Keratinocyte (primary cell): ENCODE results near the gene PTPRD. TPM values are rescaled to one million over a fixed set of nuclear protein-coding genes. Genes with fewer than 3 reads are reported as not detected.

Experiments used
- DNase-seq: peaks from one replicate; pipeline ENCODE4 v3.0.0-alpha.2; 2011; ENCODE audit warnings: low read depth, missing footprints, low spot score
- FAIRE-seq: peaks from 2 replicates; lab custom pipeline; 2011; peaks lifted over from hg19 to GRCh38; lab: Jason Lieb, UNC
- H2AFZ ChIP-seq: 2 replicates; pipeline ENCODE4 v1.6.0; 2012; ENCODE audit warnings: low read length, control low read depth, inconsistent platforms; ENCODE audit not compliant: control insufficient read depth
- H3K27ac ChIP-seq: 2 replicates; pipeline ENCODE4 v1.5.1; 2011; ENCODE audit warnings: low read length; ENCODE audit not compliant: control insufficient read depth, insufficient read depth
- H3K27me3 ChIP-seq: 3 replicates; pipeline ENCODE4 v1.6.0; 2011; ENCODE audit warnings: low read length; ENCODE audit not compliant: control insufficient read depth, insufficient read depth; ENCODE audit errors: extremely low read depth
- H3K36me3 ChIP-seq, 2 experiments: 2 replicates in 1 of 2; 3 replicates in 1 of 2; pipeline ENCODE4 v1.5.1; 2011; ENCODE audit warnings: low read length in 2 of 2, mild to moderate bottlenecking in 1 of 2; ENCODE audit not compliant: control insufficient read depth in 2 of 2, insufficient read depth in 2 of 2; ENCODE audit errors: extremely low read depth in 1 of 2
- H3K4me1 ChIP-seq: 3 replicates; pipeline ENCODE4 v1.5.1; 2011; ENCODE audit warnings: low read length; ENCODE audit not compliant: control insufficient read depth, insufficient read depth; ENCODE audit errors: extremely low read depth
- H3K4me2 ChIP-seq: 3 replicates; pipeline ENCODE4 v1.6.0; 2011; ENCODE audit warnings: low read depth, low read length; ENCODE audit not compliant: control insufficient read depth, insufficient read depth; ENCODE audit errors: extremely low read depth
- H3K4me3 ChIP-seq, 3 experiments: fragments of 200-600 bp in 1 of 3; sonication (generic) in 1 of 3; 2 replicates in 2 of 3; 3 replicates in 1 of 3; pipeline ENCODE4 v1.5.1; 2011 to 2016; ENCODE audit warnings: low read length in 3 of 3, mild to moderate bottlenecking in 3 of 3, control low read depth in 2 of 3, inconsistent platforms in 1 of 3, low read depth in 1 of 3, mixed read lengths in 1 of 3, mixed run types in 1 of 3, moderate library complexity in 1 of 3; ENCODE audit not compliant: control insufficient read depth in 2 of 3, insufficient read depth in 2 of 3; ENCODE audit errors: extremely low read depth in 1 of 3
- H3K79me2 ChIP-seq: 2 replicates; pipeline ENCODE4 v1.6.0; 2012; ENCODE audit warnings: low read length; ENCODE audit not compliant: control insufficient read depth, insufficient read depth
- H3K9ac ChIP-seq: 3 replicates; pipeline ENCODE4 v1.6.0; 2011; ENCODE audit warnings: low read length; ENCODE audit not compliant: control insufficient read depth, insufficient read depth; ENCODE audit errors: extremely low read depth
- H3K9me1 ChIP-seq: 3 replicates; pipeline ENCODE4 v1.6.0; 2011; ENCODE audit warnings: low read length; ENCODE audit not compliant: control insufficient read depth, insufficient read depth; ENCODE audit errors: extremely low read depth
- H3K9me3 ChIP-seq: 2 replicates; pipeline ENCODE4 v1.5.1; 2012; ENCODE audit warnings: low read depth, low read length; ENCODE audit not compliant: control insufficient read depth
- H4K20me1 ChIP-seq: 3 replicates; pipeline ENCODE4 v1.6.0; 2011; ENCODE audit warnings: low read length; ENCODE audit not compliant: control insufficient read depth, insufficient read depth; ENCODE audit errors: extremely low read depth
- EZH2 ChIP-seq: IDR thresholded peaks from one replicate; pipeline ENCODE4 v1.6.1; 2012; ENCODE audit warnings: inconsistent platforms, mild to moderate bottlenecking, low read length, moderate library complexity
- dilution Hi-C: fragments of 300-500 bp; cut with MboI; formaldehyde crosslinking; loops from one replicate; pipeline ENCODE4 v1.7.0; 2020; ENCODE audit warnings: low sequenced_read_pairs; ENCODE audit not compliant: extremely low pct_ligation_motif_present
- polyA plus RNA-seq, 5 experiments: library from polyadenylated mRNA; depleted of rRNA in 3 of 5; stranded (reverse) in 3 of 5; stranded (forward) in 1 of 5; unstranded in 1 of 5; fragments of >200 nt; gene quantifications; 1 replicate in 1 of 5; 2 replicates in 3 of 5; 3 replicates in 1 of 5; pipeline versions ENCODE4 v1.2.1 to v1.2.3, GENCODE V29; 2011 to 2012; ENCODE audit warnings: missing spikeins in 2 of 5, low read depth in 1 of 5, low replicate concordance in 1 of 5
- TF ChIP-seq, protein P1 (sequence below), 3 experiments: IDR thresholded peaks in 1 of 3; conservative IDR thresholded peaks in 1 of 3; optimal IDR thresholded peaks in 1 of 3; 2 replicates in 2 of 3; 3 replicates in 1 of 3; pipeline versions ENCODE3 to v1.5.1; 2011; ENCODE audit warnings: low read length in 3 of 3, mild to moderate bottlenecking in 3 of 3, moderate library complexity in 2 of 3, control low read depth in 1 of 3, inconsistent platforms in 1 of 3; ENCODE audit not compliant: insufficient read depth in 2 of 3; ENCODE audit errors: extremely low read depth in 1 of 3

The PTPRD gene
- polyA plus RNA-seq, 1 donor (not counting 4 experiments of a cell fraction or from before 2014, with no cell fraction given), result 0.10 TPM

DNA sequence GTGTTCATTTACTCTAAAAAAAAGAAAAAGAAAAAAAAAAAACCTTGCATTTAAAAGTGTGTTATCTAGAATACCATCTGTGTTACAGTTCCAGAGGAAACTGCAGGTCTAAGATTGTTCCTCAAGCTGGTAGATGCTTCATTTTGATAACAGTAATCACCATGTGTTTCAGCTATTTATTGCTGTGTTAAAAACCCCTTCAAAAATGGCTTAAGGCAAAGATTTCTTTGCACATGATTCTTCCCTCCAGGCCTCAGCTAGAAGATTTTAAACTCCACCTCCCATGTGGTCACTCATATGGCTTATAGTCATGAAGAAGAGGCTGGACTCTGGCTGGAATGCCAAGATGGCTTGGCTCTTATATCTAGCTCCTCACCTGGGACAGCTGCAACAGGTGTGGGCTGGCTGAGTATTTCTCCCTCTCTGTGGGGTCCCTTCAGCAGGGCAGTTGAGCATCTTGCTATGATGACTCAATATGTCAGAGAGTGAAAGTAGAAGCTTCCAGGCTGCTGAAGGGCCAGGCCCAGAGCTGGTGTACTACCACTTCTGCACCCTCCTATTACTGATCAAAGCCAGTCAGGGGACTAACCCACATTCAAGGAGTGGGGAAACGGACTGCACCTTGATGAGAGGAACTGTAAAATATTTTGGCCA, 1892.8 kb downstream of the PTPRD start:
- TF ChIP-seq, protein P1, sequence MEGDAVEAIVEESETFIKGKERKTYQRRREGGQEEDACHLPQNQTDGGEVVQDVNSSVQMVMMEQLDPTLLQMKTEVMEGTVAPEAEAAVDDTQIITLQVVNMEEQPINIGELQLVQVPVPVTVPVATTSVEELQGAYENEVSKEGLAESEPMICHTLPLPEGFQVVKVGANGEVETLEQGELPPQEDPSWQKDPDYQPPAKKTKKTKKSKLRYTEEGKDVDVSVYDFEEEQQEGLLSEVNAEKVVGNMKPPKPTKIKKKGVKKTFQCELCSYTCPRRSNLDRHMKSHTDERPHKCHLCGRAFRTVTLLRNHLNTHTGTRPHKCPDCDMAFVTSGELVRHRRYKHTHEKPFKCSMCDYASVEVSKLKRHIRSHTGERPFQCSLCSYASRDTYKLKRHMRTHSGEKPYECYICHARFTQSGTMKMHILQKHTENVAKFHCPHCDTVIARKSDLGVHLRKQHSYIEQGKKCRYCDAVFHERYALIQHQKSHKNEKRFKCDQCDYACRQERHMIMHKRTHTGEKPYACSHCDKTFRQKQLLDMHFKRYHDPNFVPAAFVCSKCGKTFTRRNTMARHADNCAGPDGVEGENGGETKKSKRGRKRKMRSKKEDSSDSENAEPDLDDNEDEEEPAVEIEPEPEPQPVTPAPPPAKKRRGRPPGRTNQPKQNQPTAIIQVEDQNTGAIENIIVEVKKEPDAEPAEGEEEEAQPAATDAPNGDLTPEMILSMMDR (optimal IDR thresholded peaks at IDR 0.05 in 1 of 3, IDR thresholded peaks at IDR 0.05 in 1 of 3, conservative IDR thresholded peaks at IDR 0.05 in 1 of 3; ENCODE audit: extremely low read depth in 1 of 3, insufficient read depth in 2 of 3, low read length in 3 of 3), result no peak
- TF ChIP-seq EZH2, result no peak
- Histone ChIP-seq H3K79me2 (no peaks in the 10 kb centered on the region), H3K4me2 (no peak overlapping the region), H4K20me1 (no peaks in the 10 kb centered on the region), H3K9me3 (no peaks in the 10 kb centered on the region), H3K9ac (no peak overlapping the region), H3K4me1 (no peaks in the 10 kb centered on the region), H3K27ac (no peak overlapping the region), H3K9me1 (no peaks in the 10 kb centered on the region), H3K4me3 (no peak overlapping the region), H3K36me3 (no peaks in the 10 kb centered on the region), H3K27me3 (no peaks in the 10 kb centered on the region), H2AFZ (no peak overlapping the region)
- DNase-seq (no peak), FAIRE-seq (no peak)
- dilution Hi-C loops, result no loop called here

DNA sequence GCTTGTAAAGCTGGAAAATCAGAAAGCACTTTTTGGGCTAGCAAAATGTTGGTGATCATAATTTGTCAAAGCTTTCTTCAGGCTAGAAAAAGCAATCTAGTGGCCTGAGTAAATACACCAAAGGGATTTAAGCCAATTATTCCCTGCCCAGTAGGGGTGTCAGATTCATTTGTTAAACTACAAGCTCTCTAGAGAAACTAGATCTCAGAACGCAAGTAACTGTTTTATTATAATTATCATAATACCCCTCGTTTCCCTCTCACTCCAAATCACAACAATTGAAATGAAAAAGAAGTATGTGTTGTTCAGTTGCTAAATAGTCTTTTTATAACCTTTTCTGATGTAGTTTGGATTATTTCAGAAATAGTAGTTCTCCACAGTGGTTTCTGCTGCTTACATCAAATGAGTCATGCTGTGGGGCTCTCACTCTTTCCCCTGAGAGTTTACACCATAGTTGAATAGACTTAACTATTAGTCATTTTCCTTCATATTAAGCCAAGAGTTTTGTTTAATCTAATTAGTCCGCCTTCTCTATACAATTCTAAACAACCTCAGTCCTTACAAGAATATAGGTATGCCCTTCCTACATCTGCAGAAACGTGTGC, 1894.6 kb downstream of the PTPRD start:
- Histone ChIP-seq H3K9ac (no peak overlapping the region), H3K27ac (no peak overlapping the region), H3K4me1 (no peaks in the 10 kb centered on the region), H3K4me2 (no peak overlapping the region), H3K9me3 (no peaks in the 10 kb centered on the region), H3K9me1 (no peaks in the 10 kb centered on the region), H3K36me3 (no peaks in the 10 kb centered on the region), H3K4me3 (no peak overlapping the region), H3K79me2 (no peaks in the 10 kb centered on the region), H4K20me1 (no peaks in the 10 kb centered on the region), H3K27me3 (no peaks in the 10 kb centered on the region), H2AFZ (no peak overlapping the region)
- TF ChIP-seq, protein P1 (optimal IDR thresholded peaks at IDR 0.05 in 1 of 3, IDR thresholded peaks at IDR 0.05 in 1 of 3, conservative IDR thresholded peaks at IDR 0.05 in 1 of 3; ENCODE audit: extremely low read depth in 1 of 3, insufficient read depth in 2 of 3, low read length in 3 of 3), result no peak
- dilution Hi-C loops, result no loop called here
- DNase-seq, result no peak
- FAIRE-seq, result no peak
